ENCODE data around the gene BEND6.

Gene BEND6

GRCh38 chr6:56944661-56945060 is 10.2 kb upstream of the BEND6 start:
- DNase-seq, result peak in 1 of 14 donors; percentile 68

- no peak for DNase-seq
Measured at GRCh38 chr6:56946368-56946767, 8.5 kb upstream of the BEND6 start.

GRCh38 chr6:56947924-56948323 is 7.0 kb upstream of the BEND6 start:
- no peak for DNase-seq

- DNase-seq, result no peak
Measured at GRCh38 chr6:56949265-56949664, 5.6 kb upstream of the BEND6 start.

- DNase-seq, result no peak
Measured at GRCh38 chr6:56949925-56950495, 4.9 kb upstream of the BEND6 start.

- DNase-seq, result no peak
Measured at GRCh38 chr6:56951049-56951831, 3.7 kb upstream of the BEND6 start.

- peak in 2 of 14 donors; percentile 49 to 57 for DNase-seq
Measured at GRCh38 chr6:56953597-56954402, 1.1 kb upstream of the BEND6 start.

- DNase-seq, result peak in 13 of 14 donors; percentile 8 to 91 (median 77)
Measured at GRCh38 chr6:56955171-56956155, 556 bp downstream of the BEND6 start.

GRCh38 chr6:56956491-56956890 is 1.6 kb downstream of the BEND6 start:
- peak in 1 of 14 donors; percentile 66 for DNase-seq

- peak in 1 of 14 donors; percentile 34 for DNase-seq
Measured at GRCh38 chr6:56957856-56958255, 2.9 kb downstream of the BEND6 start.

GRCh38 chr6:56958481-56958880 is 3.6 kb downstream of the BEND6 start:
- DNase-seq, result no peak

GRCh38 chr6:56959094-56959493 is 4.2 kb downstream of the BEND6 start:
- no peak for DNase-seq

- DNase-seq, result no peak
Measured at GRCh38 chr6:56959938-56960337, 5.0 kb downstream of the BEND6 start.

GRCh38 chr6:56961151-56961550 is 6.2 kb downstream of the BEND6 start:
- no peak for DNase-seq

GRCh38 chr6:56962441-56962840 is 7.5 kb downstream of the BEND6 start:
- no peak for DNase-seq

GRCh38 chr6:56963043-56963442 is 8.1 kb downstream of the BEND6 start:
- no peak for DNase-seq

GRCh38 chr6:56963793-56964192 is 8.9 kb downstream of the BEND6 start:
- DNase-seq, result no peak

- no peak for DNase-seq
Measured at GRCh38 chr6:56965126-56965525, 10.2 kb downstream of the BEND6 start.

- DNase-seq, result no peak
Measured at GRCh38 chr6:56970849-56971248, 15.9 kb downstream of the BEND6 start.

GRCh38 chr6:56977192-56977591 is 22.3 kb downstream of the BEND6 start:
- DNase-seq, result no peak

- no peak for DNase-seq
Measured at GRCh38 chr6:56978530-56978929, 23.6 kb downstream of the BEND6 start.

GRCh38 chr6:56984361-56984760 is 29.5 kb downstream of the BEND6 start:
- no peak for DNase-seq

All from C1 segment of cervical spinal cord (tissue), 14 donors.